GM12865 (cell line): ENCODE measurements around the gene PFAS.

ENCODE experiments used
- DNase-seq: peaks from one replicate; pipeline ENCODE4 v3.0.0; 2010; ENCODE audit warnings: low read depth
- H3K4me3 ChIP-seq: 2 replicates; pipeline ENCODE4 v1.5.1; 2011; ENCODE audit warnings: mild to moderate bottlenecking, low read depth, low read length, control low read depth
- TF ChIP-seq, protein P1 (sequence below): IDR thresholded peaks from 2 replicates; pipeline ENCODE4 v1.5.1; 2011; ENCODE audit warnings: low read length, control low read depth, low read depth, inconsistent platforms; ENCODE audit not compliant: insufficient read depth; ENCODE audit errors: missing control alignments

The PFAS gene

DNA sequence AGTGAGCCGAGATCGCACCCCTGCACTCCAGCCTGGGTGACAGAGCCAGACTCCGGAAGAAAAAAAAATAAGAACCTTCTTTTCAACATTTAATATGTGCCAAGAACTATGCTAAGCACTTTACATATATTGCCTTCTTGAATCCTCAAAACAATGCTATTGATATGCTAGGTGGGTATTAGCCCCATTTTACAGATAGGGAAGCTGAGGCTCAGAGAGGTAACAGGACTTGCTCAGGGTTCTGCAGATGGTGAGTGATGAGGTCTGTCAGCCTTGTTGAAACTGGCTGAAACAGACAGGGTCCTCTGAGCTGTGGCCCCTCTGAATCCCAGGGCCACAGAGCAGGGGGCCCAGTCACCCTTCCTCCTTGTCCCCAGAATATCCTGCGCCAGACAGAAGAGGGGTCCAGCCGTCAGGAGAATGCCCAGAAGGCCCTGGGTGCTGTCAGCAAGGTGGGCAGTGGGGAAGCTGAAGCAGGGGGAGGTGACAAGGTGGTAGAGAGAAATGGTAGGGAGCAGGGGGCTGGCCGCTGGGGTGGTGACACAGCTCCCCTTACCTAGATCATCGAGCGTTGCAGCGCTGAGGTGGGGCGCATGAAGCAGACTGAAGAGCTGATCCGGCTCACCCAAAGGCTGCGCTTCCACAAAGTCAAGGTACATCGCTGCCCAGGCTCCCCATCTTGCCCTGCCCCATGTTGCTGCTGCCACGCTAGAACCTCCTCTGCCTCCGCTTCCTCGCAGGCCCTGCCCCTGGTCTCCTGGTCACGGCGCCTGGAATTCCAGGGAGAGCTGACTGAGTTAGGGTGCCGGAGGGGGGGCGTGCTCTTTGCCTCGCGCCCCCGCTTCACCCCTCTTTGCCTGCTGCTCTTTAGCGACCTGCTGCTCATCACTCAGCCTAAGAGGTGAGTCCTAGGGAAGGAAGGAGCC is 69.2 kb downstream of the PFAS start:
- H3K4me3 ChIP-seq: no peak overlapping the region
- TF ChIP-seq, protein P1, sequence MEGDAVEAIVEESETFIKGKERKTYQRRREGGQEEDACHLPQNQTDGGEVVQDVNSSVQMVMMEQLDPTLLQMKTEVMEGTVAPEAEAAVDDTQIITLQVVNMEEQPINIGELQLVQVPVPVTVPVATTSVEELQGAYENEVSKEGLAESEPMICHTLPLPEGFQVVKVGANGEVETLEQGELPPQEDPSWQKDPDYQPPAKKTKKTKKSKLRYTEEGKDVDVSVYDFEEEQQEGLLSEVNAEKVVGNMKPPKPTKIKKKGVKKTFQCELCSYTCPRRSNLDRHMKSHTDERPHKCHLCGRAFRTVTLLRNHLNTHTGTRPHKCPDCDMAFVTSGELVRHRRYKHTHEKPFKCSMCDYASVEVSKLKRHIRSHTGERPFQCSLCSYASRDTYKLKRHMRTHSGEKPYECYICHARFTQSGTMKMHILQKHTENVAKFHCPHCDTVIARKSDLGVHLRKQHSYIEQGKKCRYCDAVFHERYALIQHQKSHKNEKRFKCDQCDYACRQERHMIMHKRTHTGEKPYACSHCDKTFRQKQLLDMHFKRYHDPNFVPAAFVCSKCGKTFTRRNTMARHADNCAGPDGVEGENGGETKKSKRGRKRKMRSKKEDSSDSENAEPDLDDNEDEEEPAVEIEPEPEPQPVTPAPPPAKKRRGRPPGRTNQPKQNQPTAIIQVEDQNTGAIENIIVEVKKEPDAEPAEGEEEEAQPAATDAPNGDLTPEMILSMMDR: no peak
- DNase-seq: no peak
